HEK293 (cell line): ENCODE measurements around the gene TFAP2B.
A peak's percentile ranks its signal among the peaks of the same experiment; 100 is the strongest.

ENCODE experiments used
- CTCF ChIA-PET: fragments of 350-600 bp; formaldehyde crosslinking; extraction: SDS; loops from one replicate; lab custom pipeline; 2021; ENCODE audit warnings: antibody characterized with exemption; lab: Yijun Ruan, JAX
- POLR2A ChIA-PET: fragments of 300-600 bp; formaldehyde crosslinking; extraction: SDS; loops from one replicate; lab custom pipeline; 2020; ENCODE audit warnings: antibody characterized with exemption, inconsistent platforms; lab: Yijun Ruan, JAX
- H3K27ac ChIP-seq: fragments of 200-500 bp; sonication (Bioruptor generic); 2 replicates; pipeline ENCODE4 v1.5.1; 2014; ENCODE audit warnings: low read depth, low read length, control low read depth, inconsistent platforms; ENCODE audit errors: extremely low read depth
- H3K36me3 ChIP-seq, 2 experiments: fragments of 200-500 bp in 1 of 2; sonication (Bioruptor generic) in 1 of 2; 1 replicate in 1 of 2; 2 replicates in 1 of 2; pipeline ENCODE4 v1.5.1; 2014 to 2017; ENCODE audit warnings: inconsistent platforms in 2 of 2, low read length in 2 of 2; ENCODE audit not compliant: control insufficient read depth in 2 of 2, insufficient read depth in 1 of 2
- H3K4me1 ChIP-seq: fragments of 200-500 bp; sonication (Bioruptor generic); 2 replicates; pipeline ENCODE4 v1.5.1; 2014; ENCODE audit warnings: mild to moderate bottlenecking, low read length, inconsistent platforms; ENCODE audit not compliant: control insufficient read depth, insufficient read depth
- H3K4me3 ChIP-seq: 2 replicates; pipeline ENCODE4 v1.5.1; 2011; ENCODE audit warnings: low read depth, mild to moderate bottlenecking, control low read depth, low read length, moderate library complexity
- H3K9me3 ChIP-seq: fragments of 200-500 bp; sonication (Bioruptor generic); 2 replicates; pipeline ENCODE4 v1.5.1; 2014; ENCODE audit warnings: low read depth, low read length, inconsistent platforms; ENCODE audit not compliant: control insufficient read depth, insufficient read depth
- GFI1B ChIP-seq: fragments of 450-650 bp; formaldehyde crosslinking; IDR thresholded peaks from 2 replicates; pipeline ENCODE4 v1.5.1; 2016; ENCODE audit warnings: missing biosample characterization, missing genetic modification characterization
- HOXA7 ChIP-seq: sonication (generic); formaldehyde crosslinking; IDR thresholded peaks from 2 replicates; pipeline ENCODE4 v1.8.1; 2022; ENCODE audit warnings: missing genetic modification reagents, borderline replicate concordance
- KLF1 ChIP-seq: fragments of 450-650 bp; formaldehyde crosslinking; IDR thresholded peaks from 2 replicates; pipeline ENCODE4 v1.5.1; 2016; ENCODE audit warnings: missing biosample characterization, missing genetic modification characterization
- TCF7L2 ChIP-seq: IDR thresholded peaks from 2 replicates; pipeline ENCODE4 v1.6.1; 2011; ENCODE audit warnings: low read depth, mild to moderate bottlenecking, inconsistent platforms, low read length, moderate library complexity, borderline replicate concordance
- ZNF16 ChIP-seq: fragments of 450-650 bp; formaldehyde crosslinking; IDR thresholded peaks from 2 replicates; pipeline ENCODE4 v1.5.1; 2016; ENCODE audit warnings: low read depth, missing biosample characterization, missing genetic modification characterization
- ZNF266 ChIP-seq: fragments of 450-650 bp; formaldehyde crosslinking; IDR thresholded peaks from 2 replicates; pipeline ENCODE4 v1.5.1; 2016; ENCODE audit warnings: missing biosample characterization, missing genetic modification characterization, low read depth
- ZNF335 ChIP-seq: fragments of 450-650 bp; formaldehyde crosslinking; conservative IDR thresholded peaks from 2 replicates; pipeline ENCODE4 v1.5.1; 2016; ENCODE audit warnings: missing biosample characterization, missing genetic modification characterization
- ZNF350 ChIP-seq: fragments of 450-650 bp; formaldehyde crosslinking; IDR thresholded peaks from 2 replicates; pipeline ENCODE4 v1.5.0; 2017; ENCODE audit warnings: missing biosample characterization, mild to moderate bottlenecking, missing genetic modification characterization
- ZNF48 ChIP-seq: fragments of 450-650 bp; formaldehyde crosslinking; IDR thresholded peaks from 2 replicates; pipeline ENCODE4 v1.5.1; 2016; ENCODE audit warnings: missing biosample characterization, missing genetic modification characterization
- ZNF529 ChIP-seq: fragments of 450-650 bp; formaldehyde crosslinking; IDR thresholded peaks from 2 replicates; pipeline ENCODE4 v1.5.1; 2017; ENCODE audit warnings: missing genetic modification characterization, missing biosample characterization; ENCODE audit not compliant: insufficient replicate concordance
- ZNF600 ChIP-seq: fragments of 450-650 bp; formaldehyde crosslinking; IDR thresholded peaks from 2 replicates; pipeline ENCODE4 v1.5.1; 2016; ENCODE audit warnings: missing biosample characterization, missing genetic modification characterization
- ZNF624 ChIP-seq: fragments of 450-650 bp; formaldehyde crosslinking; IDR thresholded peaks from 2 replicates; pipeline ENCODE4 v1.5.1; 2017; ENCODE audit warnings: missing biosample characterization, missing genetic modification characterization
- ZNF660 ChIP-seq: fragments of 450-650 bp; IDR thresholded peaks from 2 replicates; pipeline ENCODE4 v1.5.1; 2018; ENCODE audit warnings: missing biosample characterization, mild to moderate bottlenecking, missing genetic modification characterization
- ZNF777 ChIP-seq: fragments of 450-650 bp; formaldehyde crosslinking; IDR thresholded peaks from 2 replicates; pipeline ENCODE4 v1.5.1; 2017; ENCODE audit warnings: missing biosample characterization, missing genetic modification characterization, borderline replicate concordance
- ZNF785 ChIP-seq: fragments of 450-650 bp; formaldehyde crosslinking; IDR thresholded peaks from 2 replicates; pipeline ENCODE4 v1.5.1; 2016; ENCODE audit warnings: missing biosample characterization, missing genetic modification characterization
- ZXDB ChIP-seq: fragments of 450-650 bp; formaldehyde crosslinking; IDR thresholded peaks from 2 replicates; pipeline ENCODE4 v1.5.1; 2016; ENCODE audit warnings: missing biosample characterization, missing genetic modification characterization
- TF ChIP-seq, protein P1 (sequence below): fragments of 450-650 bp; formaldehyde crosslinking; IDR thresholded peaks from 2 replicates; pipeline ENCODE4 v1.5.1; 2017; ENCODE audit warnings: missing biosample characterization, missing genetic modification characterization
- TF ChIP-seq, protein P2 (sequence below): fragments of 450-650 bp; formaldehyde crosslinking; IDR thresholded peaks from 2 replicates; pipeline ENCODE4 v1.5.1; 2017; ENCODE audit warnings: missing biosample characterization, mild to moderate bottlenecking, missing genetic modification characterization, moderate library complexity
- TF ChIP-seq, protein P3 (sequence below): fragments of 450-650 bp; formaldehyde crosslinking; conservative IDR thresholded peaks from 2 replicates; pipeline ENCODE4 v1.5.1; 2016; ENCODE audit warnings: low read depth, missing biosample characterization, missing genetic modification characterization
- TF ChIP-seq, protein P4 (sequence below): fragments of 450-650 bp; formaldehyde crosslinking; IDR thresholded peaks from 2 replicates; pipeline ENCODE4 v1.5.1; 2016; ENCODE audit warnings: missing biosample characterization, missing genetic modification characterization
- TF ChIP-seq, protein P5 (sequence below): fragments of 450-650 bp; formaldehyde crosslinking; IDR thresholded peaks from 2 replicates; pipeline ENCODE4 v1.5.1; 2016; ENCODE audit warnings: missing biosample characterization, missing genetic modification characterization, borderline replicate concordance

TFAP2B gene

DNA sequence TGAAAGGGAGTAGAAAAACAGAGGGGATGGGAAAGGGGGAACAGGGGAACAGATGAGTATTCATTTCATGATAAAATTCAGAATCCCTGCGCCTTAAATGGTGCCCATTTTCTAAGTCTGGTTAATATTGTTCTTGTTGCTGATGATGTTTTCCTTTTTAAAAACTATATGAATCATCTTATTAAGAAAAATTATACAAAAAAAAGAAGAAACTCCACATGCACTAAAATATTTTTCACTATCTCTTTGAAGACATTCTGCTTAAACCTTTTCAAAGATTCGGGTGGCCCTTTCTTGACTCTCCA lies 1.1 kb upstream of the TFAP2B start (continued):
- TF ChIP-seq, protein P1, sequence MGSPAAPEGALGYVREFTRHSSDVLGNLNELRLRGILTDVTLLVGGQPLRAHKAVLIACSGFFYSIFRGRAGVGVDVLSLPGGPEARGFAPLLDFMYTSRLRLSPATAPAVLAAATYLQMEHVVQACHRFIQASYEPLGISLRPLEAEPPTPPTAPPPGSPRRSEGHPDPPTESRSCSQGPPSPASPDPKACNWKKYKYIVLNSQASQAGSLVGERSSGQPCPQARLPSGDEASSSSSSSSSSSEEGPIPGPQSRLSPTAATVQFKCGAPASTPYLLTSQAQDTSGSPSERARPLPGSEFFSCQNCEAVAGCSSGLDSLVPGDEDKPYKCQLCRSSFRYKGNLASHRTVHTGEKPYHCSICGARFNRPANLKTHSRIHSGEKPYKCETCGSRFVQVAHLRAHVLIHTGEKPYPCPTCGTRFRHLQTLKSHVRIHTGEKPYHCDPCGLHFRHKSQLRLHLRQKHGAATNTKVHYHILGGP, result no peak

DNA sequence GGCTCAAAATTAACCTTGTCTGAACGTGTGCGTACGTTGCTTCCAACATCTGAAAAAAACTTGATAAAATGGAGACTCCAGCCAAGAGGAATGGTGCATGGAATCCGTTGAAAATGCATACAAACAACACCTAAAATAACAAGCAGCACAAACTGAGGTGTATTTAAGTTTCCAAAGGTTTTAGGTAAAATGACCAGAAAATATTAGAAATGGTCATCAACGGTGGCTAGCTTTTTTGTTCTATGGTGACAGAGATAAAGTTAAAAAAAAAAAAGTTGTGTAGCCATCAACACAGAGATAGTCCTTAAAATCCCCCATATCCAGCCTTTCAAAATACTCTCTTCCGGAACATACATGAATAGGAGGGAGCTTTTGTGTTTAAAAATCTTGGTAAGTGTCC lies 651 bp upstream of the TFAP2B start:
- no peak for TF ChIP-seq ZNF660 (tag by site-specific recombination)
- no peak for TF ChIP-seq GFI1B
- TF ChIP-seq ZNF335, result no peak
- TF ChIP-seq, protein P2, sequence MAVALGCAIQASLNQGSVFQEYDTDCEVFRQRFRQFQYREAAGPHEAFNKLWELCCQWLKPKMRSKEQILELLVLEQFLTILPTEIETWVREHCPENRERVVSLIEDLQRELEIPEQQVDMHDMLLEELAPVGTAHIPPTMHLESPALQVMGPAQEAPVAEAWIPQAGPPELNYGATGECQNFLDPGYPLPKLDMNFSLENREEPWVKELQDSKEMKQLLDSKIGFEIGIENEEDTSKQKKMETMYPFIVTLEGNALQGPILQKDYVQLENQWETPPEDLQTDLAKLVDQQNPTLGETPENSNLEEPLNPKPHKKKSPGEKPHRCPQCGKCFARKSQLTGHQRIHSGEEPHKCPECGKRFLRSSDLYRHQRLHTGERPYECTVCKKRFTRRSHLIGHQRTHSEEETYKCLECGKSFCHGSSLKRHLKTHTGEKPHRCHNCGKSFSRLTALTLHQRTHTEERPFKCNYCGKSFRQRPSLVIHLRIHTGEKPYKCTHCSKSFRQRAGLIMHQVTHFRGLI (tag by site-specific recombination), result no peak
- TF ChIP-seq, protein P3, sequence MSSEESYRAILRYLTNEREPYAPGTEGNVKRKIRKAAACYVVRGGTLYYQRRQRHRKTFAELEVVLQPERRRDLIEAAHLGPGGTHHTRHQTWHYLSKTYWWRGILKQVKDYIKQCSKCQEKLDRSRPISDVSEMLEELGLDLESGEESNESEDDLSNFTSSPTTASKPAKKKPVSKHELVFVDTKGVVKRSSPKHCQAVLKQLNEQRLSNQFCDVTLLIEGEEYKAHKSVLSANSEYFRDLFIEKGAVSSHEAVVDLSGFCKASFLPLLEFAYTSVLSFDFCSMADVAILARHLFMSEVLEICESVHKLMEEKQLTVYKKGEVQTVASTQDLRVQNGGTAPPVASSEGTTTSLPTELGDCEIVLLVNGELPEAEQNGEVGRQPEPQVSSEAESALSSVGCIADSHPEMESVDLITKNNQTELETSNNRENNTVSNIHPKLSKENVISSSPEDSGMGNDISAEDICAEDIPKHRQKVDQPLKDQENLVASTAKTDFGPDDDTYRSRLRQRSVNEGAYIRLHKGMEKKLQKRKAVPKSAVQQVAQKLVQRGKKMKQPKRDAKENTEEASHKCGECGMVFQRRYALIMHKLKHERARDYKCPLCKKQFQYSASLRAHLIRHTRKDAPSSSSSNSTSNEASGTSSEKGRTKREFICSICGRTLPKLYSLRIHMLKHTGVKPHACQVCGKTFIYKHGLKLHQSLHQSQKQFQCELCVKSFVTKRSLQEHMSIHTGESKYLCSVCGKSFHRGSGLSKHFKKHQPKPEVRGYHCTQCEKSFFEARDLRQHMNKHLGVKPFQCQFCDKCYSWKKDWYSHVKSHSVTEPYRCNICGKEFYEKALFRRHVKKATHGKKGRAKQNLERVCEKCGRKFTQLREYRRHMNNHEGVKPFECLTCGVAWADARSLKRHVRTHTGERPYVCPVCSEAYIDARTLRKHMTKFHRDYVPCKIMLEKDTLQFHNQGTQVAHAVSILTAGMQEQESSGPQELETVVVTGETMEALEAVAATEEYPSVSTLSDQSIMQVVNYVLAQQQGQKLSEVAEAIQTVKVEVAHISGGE (tag by site-specific recombination), result no peak
- no peak for TF ChIP-seq ZNF785 (tag by site-specific recombination)
- no peak overlapping the region for H3K27ac ChIP-seq

DNA sequence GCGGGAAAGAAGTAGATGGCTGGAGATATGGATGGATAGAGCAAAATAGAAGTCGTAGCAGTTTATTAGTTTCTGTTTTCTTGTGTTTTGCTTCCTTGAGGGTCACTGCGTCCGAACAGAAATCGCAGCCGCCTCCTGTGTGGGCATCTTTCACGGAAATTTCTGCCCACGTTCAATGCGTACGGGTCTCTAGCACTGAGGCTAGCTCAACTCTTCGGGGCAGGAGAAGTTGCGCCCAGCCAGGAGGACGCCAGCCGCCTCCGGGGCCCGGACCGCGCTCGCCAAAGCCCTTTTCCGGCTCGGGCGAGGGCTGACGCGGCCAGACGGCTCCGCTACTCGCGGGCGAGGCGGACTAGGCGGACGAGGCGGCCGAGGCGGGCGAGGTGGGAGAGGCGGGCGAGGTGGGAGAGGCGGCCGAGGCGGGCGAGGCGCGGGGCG lies 814 bp downstream of the TFAP2B start:
- H3K4me3 ChIP-seq, result peak overlapping the region; percentile 20
- no peaks in the 10 kb centered on the region; the same call in 1 of the 2 replicates for H3K9me3 ChIP-seq
- no peaks in the 10 kb centered on the region for H3K4me1 ChIP-seq
- H3K36me3 ChIP-seq, result no peaks in the 10 kb centered on the region
- CTCF ChIA-PET, result interaction anchor here (0.6 kb wide), 1 partner anchor 1132 kb away, joined by 3 read pairs; no protein-coding TSS in a partner anchor
- POLR2A ChIA-PET, result no interaction called here
- H3K27ac ChIP-seq, result no peak overlapping the region
- TF ChIP-seq ZXDB, result no peak
- TF ChIP-seq HOXA7 (CRISPR knock-in tag), result no peak
- no peak for TF ChIP-seq ZNF529 (tag by site-specific recombination)
- no peak for TF ChIP-seq ZNF350 (tag by site-specific recombination)
- TF ChIP-seq ZNF600, result no peak
- TF ChIP-seq ZNF624, result no peak
- TF ChIP-seq, protein P4, sequence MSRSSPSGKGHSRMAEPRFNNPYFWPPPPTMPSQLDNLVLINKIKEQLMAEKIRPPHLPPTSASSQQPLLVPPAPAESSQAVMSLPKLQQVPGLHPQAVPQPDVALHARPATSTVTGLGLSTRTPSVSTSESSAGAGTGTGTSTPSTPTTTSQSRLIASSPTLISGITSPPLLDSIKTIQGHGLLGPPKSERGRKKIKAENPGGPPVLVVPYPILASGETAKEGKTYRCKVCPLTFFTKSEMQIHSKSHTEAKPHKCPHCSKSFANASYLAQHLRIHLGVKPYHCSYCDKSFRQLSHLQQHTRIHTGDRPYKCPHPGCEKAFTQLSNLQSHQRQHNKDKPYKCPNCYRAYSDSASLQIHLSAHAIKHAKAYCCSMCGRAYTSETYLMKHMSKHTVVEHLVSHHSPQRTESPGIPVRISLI (tag by site-specific recombination), result no peak
- no peak for TF ChIP-seq ZNF16 (tag by site-specific recombination)
- no peak for TF ChIP-seq KLF1 (tag by site-specific recombination)
- no peak for TF ChIP-seq ZNF48 (tag by site-specific recombination)
- no peak for TF ChIP-seq ZNF266 (tag by site-specific recombination)
- TF ChIP-seq, protein P5, sequence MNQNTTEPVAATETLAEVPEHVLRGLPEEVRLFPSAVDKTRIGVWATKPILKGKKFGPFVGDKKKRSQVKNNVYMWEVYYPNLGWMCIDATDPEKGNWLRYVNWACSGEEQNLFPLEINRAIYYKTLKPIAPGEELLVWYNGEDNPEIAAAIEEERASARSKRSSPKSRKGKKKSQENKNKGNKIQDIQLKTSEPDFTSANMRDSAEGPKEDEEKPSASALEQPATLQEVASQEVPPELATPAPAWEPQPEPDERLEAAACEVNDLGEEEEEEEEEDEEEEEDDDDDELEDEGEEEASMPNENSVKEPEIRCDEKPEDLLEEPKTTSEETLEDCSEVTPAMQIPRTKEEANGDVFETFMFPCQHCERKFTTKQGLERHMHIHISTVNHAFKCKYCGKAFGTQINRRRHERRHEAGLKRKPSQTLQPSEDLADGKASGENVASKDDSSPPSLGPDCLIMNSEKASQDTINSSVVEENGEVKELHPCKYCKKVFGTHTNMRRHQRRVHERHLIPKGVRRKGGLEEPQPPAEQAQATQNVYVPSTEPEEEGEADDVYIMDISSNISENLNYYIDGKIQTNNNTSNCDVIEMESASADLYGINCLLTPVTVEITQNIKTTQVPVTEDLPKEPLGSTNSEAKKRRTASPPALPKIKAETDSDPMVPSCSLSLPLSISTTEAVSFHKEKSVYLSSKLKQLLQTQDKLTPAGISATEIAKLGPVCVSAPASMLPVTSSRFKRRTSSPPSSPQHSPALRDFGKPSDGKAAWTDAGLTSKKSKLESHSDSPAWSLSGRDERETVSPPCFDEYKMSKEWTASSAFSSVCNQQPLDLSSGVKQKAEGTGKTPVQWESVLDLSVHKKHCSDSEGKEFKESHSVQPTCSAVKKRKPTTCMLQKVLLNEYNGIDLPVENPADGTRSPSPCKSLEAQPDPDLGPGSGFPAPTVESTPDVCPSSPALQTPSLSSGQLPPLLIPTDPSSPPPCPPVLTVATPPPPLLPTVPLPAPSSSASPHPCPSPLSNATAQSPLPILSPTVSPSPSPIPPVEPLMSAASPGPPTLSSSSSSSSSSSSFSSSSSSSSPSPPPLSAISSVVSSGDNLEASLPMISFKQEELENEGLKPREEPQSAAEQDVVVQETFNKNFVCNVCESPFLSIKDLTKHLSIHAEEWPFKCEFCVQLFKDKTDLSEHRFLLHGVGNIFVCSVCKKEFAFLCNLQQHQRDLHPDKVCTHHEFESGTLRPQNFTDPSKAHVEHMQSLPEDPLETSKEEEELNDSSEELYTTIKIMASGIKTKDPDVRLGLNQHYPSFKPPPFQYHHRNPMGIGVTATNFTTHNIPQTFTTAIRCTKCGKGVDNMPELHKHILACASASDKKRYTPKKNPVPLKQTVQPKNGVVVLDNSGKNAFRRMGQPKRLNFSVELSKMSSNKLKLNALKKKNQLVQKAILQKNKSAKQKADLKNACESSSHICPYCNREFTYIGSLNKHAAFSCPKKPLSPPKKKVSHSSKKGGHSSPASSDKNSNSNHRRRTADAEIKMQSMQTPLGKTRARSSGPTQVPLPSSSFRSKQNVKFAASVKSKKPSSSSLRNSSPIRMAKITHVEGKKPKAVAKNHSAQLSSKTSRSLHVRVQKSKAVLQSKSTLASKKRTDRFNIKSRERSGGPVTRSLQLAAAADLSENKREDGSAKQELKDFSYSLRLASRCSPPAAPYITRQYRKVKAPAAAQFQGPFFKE (tag by site-specific recombination), result no peak
- no peak for TF ChIP-seq TCF7L2
- TF ChIP-seq ZNF777 (tag by site-specific recombination), result no peak

More for the DNA sequence above, 651 bp upstream of the TFAP2B start:
- Histone ChIP-seq H3K4me1 (no peaks in the 10 kb centered on the region), H3K9me3 (no peaks in the 10 kb centered on the region; the same call in 1 of the 2 replicates), H3K36me3 (no peaks in the 10 kb centered on the region), H3K4me3 (no peak overlapping the region)
- ChIA-PET CTCF (interaction anchor here (0.6 to 1.7 kb wide), 4 partner anchors 63 to 1225 kb away, joined by 3 to 5 read pairs (median 4); no protein-coding TSS in a partner anchor), POLR2A (no interaction called here)
